ENCODE data around the gene AKR1B15.

The AKR1B15 gene

GRCh38 chr7:134548877-134549276 is at the start of gene AKR1B15:
AKR1B15 (plus strand) TSS chr7:134549110; CDS start chr7:134564620, 15,510 bp downstream.
- Histone ChIP-seq H3K27ac (ENCODE audit: low read length) (no peak within 1 kb of the TSS), H3K36me3 (ENCODE audit: control insufficient read depth, insufficient read depth, low read length) (no peaks in the 10 kb centered on the region), H3K4me1 (ENCODE audit: control insufficient read depth, insufficient read depth, low read length) (peaks cover 4% of the 10 kb centered on the region; the same call in 1 of the 2 replicates), H3K4me3 (ENCODE audit: low read length) (no peak within 1 kb of the TSS), H3K27me3 (ENCODE audit: control insufficient read depth, insufficient read depth, low read length) (no peaks in the 10 kb centered on the region), H3K9me3 (ENCODE audit: control insufficient read depth, insufficient read depth, low read length) (no peaks in the 10 kb centered on the region)
- WGBS (ENCODE audit: insufficient coverage, insufficient read length): no CpG with 5 or more reads among the region's 14 CpGs
- no peak for DNase-seq (ENCODE audit: low read depth, low spot score)

DNA sequence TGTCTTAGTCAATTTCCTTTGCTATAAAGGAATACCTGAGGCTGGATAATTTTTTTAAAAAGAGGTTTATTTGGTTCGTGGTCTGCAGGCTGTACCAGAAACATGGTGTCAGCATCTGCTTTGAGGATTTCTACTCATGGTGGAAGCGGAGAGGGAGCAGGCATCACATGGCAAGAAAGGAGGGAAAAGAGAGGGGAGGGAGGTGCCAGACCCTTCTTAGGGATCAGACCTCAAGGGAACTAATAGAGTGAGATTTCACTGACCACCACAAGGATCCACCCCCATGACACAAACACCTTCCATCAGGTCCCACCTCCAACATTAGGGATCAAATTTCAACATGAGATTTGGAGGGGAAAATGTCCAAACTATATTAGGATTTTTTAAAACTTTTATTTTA is 48.5 kb upstream of the AKR1B15 start:
- H3K4me1 ChIP-seq (ENCODE audit: control insufficient read depth, insufficient read depth, low read length): no peaks in the 10 kb centered on the region
- DNase-seq (ENCODE audit: low read depth, low spot score): no peak
- no peaks in the 10 kb centered on the region for H3K27me3 ChIP-seq (ENCODE audit: control insufficient read depth, insufficient read depth, low read length)
- no peak overlapping the region for H3K4me3 ChIP-seq (ENCODE audit: low read length)
- H3K27ac ChIP-seq (ENCODE audit: low read length): no peak overlapping the region
- WGBS (ENCODE audit: insufficient coverage, insufficient read length): no CpG with 5 or more reads among the region's 2 CpGs
- no peaks in the 10 kb centered on the region for H3K36me3 ChIP-seq (ENCODE audit: control insufficient read depth, insufficient read depth, low read length)
- H3K9me3 ChIP-seq (ENCODE audit: control insufficient read depth, insufficient read depth, low read length): no peaks in the 10 kb centered on the region

DNA sequence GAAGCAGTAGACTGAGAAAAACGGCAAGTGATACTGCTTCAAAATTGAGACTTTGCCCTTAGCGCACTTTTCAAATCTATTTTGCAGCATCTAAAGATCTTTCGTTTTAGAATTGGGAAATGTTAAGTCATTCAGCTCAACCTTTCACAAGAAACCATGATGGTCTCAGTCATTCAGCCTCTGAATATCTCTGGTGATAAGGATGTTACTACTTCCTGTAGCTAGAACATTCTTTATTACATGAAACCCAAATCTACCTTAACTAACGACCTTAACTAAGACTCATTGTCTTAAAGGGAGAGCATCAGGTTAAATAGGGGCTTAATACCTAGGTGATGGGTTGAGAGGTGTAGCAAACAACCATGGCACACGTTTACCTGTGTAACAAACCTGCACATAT is 47.9 kb upstream of the AKR1B15 start:
- no peaks in the 10 kb centered on the region for H3K9me3 ChIP-seq (ENCODE audit: control insufficient read depth, insufficient read depth, low read length)

DNA sequence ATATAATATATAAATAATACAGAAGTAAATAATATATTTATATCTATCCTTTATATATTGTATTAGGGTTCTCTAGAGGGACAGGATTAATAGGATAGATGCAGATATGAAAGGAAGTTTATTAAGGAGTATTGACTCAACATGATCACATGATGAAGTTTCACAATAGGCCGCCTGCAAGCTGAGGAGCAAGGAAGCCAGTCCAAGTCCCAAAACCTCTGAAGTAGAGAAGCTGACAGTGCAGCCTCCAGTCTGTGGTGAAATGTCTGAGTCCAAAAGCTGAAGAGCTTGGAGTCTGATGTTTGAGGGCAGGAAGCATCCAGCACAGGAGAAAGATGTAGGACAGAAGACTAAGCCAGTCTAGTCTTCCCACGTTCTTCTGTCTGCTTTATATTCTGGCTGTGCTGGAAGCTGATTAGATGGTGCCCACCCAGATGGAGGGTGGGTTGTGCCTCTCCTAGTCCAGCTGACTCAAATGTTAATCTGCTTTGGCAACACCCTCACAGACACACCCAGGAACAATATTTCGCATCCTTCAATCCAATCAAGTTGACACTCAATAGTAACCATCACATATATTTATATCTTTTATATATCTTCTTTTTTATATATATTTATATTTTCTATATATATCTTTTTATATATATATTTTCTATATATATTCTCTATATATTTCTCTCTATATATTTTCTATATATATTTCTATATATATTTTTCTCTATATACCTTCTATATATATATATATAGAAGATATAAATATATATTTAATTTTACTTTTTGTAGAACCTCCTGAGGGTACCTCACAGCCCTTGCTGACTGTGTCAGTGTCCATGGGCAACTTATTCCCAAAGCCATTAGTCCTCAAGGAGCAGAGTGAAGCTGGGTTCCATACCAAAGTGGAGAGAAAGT is 46.2 kb upstream of the AKR1B15 start:
- no peaks in the 10 kb centered on the region for H3K36me3 ChIP-seq (ENCODE audit: control insufficient read depth, insufficient read depth, low read length)
- H3K27me3 ChIP-seq (ENCODE audit: control insufficient read depth, insufficient read depth, low read length): no peaks in the 10 kb centered on the region
- H3K4me3 ChIP-seq (ENCODE audit: low read length): no peak overlapping the region
- H3K9me3 ChIP-seq (ENCODE audit: control insufficient read depth, insufficient read depth, low read length): no peaks in the 10 kb centered on the region
- WGBS (ENCODE audit: insufficient coverage, insufficient read length): 100% methylated on average over 1 of the region's 3 CpGs
- H3K4me1 ChIP-seq (ENCODE audit: control insufficient read depth, insufficient read depth, low read length): no peaks in the 10 kb centered on the region
- DNase-seq (ENCODE audit: low read depth, low spot score): no peak
- H3K27ac ChIP-seq (ENCODE audit: low read length): no peak overlapping the region

More for the DNA sequence above, 47.9 kb upstream of the AKR1B15 start:
- Histone ChIP-seq H3K4me1 (ENCODE audit: control insufficient read depth, insufficient read depth, low read length) (no peaks in the 10 kb centered on the region), H3K27me3 (ENCODE audit: control insufficient read depth, insufficient read depth, low read length) (no peaks in the 10 kb centered on the region), H3K27ac (ENCODE audit: low read length) (no peak overlapping the region), H3K36me3 (ENCODE audit: control insufficient read depth, insufficient read depth, low read length) (no peaks in the 10 kb centered on the region), H3K4me3 (ENCODE audit: low read length) (no peak overlapping the region)
- no CpG with 5 or more reads among the region's 5 CpGs for WGBS (ENCODE audit: insufficient coverage, insufficient read length)
- DNase-seq (ENCODE audit: low read depth, low spot score): no peak

- DNase-seq (ENCODE audit: low read depth, low spot score): no peak
- no peaks in the 10 kb centered on the region for H3K4me1 ChIP-seq (ENCODE audit: control insufficient read depth, insufficient read depth, low read length)
- H3K9me3 ChIP-seq (ENCODE audit: control insufficient read depth, insufficient read depth, low read length): no peaks in the 10 kb centered on the region
- H3K36me3 ChIP-seq (ENCODE audit: control insufficient read depth, insufficient read depth, low read length): no peaks in the 10 kb centered on the region
- no peak overlapping the region for H3K4me3 ChIP-seq (ENCODE audit: low read length)
- WGBS (ENCODE audit: insufficient coverage, insufficient read length): no CpG with 5 or more reads among the region's 3 CpGs
- H3K27me3 ChIP-seq (ENCODE audit: control insufficient read depth, insufficient read depth, low read length): no peaks in the 10 kb centered on the region
- no peak overlapping the region for H3K27ac ChIP-seq (ENCODE audit: low read length)
Measured at GRCh38 chr7:134504660-134505164, 44.2 kb upstream of the AKR1B15 start.

DNA sequence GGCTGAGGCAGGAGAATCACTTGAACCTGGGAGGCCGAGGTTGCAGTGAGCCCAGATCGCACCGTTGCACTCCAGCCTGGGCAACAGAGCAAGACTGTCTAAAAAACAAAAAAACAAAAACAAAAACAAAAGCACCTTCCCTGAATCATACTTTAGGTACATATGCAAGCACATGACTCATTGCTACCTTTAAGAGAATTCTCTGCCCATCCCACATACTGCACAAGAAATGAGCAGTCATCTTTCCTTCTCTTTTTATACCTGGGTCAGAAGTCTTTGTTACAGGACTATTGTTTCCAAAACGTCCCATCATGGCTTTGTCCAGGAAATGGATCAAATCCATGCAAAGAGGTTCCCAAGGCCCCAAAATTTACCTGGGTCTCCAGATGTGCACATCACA is 43.1 kb upstream of the AKR1B15 start:
- no peak for DNase-seq (ENCODE audit: low read depth, low spot score)
- no CpG with 5 or more reads among the region's 4 CpGs for WGBS (ENCODE audit: insufficient coverage, insufficient read length)

DNA sequence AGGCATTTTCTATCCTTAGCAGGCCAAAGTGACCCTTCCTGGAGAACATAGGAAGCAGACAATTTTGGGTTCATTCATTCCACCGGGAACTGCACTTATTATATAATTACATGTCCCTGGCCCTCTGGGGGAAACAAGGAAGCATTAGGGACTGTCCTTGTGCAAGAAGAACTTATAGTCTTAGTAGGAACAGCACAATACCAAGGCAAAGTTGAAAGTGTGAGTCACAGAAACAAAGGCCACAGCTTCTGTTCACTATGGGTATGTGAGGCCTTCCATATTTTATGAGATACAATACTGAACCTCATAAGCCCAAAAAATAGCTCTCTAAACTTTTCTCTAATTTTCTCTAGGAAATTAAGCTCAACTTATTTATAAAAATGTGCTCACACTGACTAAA is 39.9 kb upstream of the AKR1B15 start:
- no peak for DNase-seq (ENCODE audit: low read depth, low spot score)
- no peak overlapping the region for H3K27ac ChIP-seq (ENCODE audit: low read length)
- H3K4me1 ChIP-seq (ENCODE audit: control insufficient read depth, insufficient read depth, low read length): no peaks in the 10 kb centered on the region
- WGBS (ENCODE audit: insufficient coverage, insufficient read length): no CpG with 5 or more reads among the region's 1 CpG
- H3K9me3 ChIP-seq (ENCODE audit: control insufficient read depth, insufficient read depth, low read length): no peaks in the 10 kb centered on the region
- H3K36me3 ChIP-seq (ENCODE audit: control insufficient read depth, insufficient read depth, low read length): no peaks in the 10 kb centered on the region
- no peak overlapping the region for H3K4me3 ChIP-seq (ENCODE audit: low read length)
- no peaks in the 10 kb centered on the region for H3K27me3 ChIP-seq (ENCODE audit: control insufficient read depth, insufficient read depth, low read length)

More for the DNA sequence above, 43.1 kb upstream of the AKR1B15 start:
- Histone ChIP-seq H3K27ac (ENCODE audit: low read length) (no peak overlapping the region), H3K9me3 (ENCODE audit: control insufficient read depth, insufficient read depth, low read length) (no peaks in the 10 kb centered on the region), H3K36me3 (ENCODE audit: control insufficient read depth, insufficient read depth, low read length) (no peaks in the 10 kb centered on the region), H3K4me1 (ENCODE audit: control insufficient read depth, insufficient read depth, low read length) (no peaks in the 10 kb centered on the region), H3K4me3 (ENCODE audit: low read length) (no peak overlapping the region), H3K27me3 (ENCODE audit: control insufficient read depth, insufficient read depth, low read length) (no peaks in the 10 kb centered on the region)

DNA sequence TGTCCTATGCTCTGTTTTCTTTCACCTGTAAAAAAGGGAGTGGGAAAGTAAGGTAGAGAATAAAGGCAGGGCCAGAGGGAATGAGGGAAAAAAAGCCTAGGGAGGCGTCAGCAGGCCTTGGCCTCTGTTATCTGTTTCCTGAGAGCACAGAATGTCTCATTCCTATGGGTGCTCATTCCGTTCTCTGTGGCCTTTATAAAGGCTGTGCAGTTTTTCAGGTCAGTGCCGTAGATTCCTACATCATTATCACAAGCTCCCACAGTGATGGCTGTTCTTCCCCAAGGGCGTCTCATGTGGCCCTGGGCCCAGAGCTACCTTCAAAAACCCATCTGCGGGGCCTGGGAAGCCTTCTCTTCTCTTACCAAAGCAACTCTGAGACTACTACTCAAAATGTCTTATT is 38.3 kb upstream of the AKR1B15 start:
- Histone ChIP-seq H3K4me1 (ENCODE audit: control insufficient read depth, insufficient read depth, low read length) (no peaks in the 10 kb centered on the region), H3K27ac (ENCODE audit: low read length) (no peak overlapping the region), H3K27me3 (ENCODE audit: control insufficient read depth, insufficient read depth, low read length) (no peaks in the 10 kb centered on the region), H3K36me3 (ENCODE audit: control insufficient read depth, insufficient read depth, low read length) (no peaks in the 10 kb centered on the region), H3K4me3 (ENCODE audit: low read length) (no peak overlapping the region), H3K9me3 (ENCODE audit: control insufficient read depth, insufficient read depth, low read length) (no peaks in the 10 kb centered on the region)
- DNase-seq (ENCODE audit: low read depth, low spot score): no peak
- WGBS (ENCODE audit: insufficient coverage, insufficient read length): no CpG with 5 or more reads among the region's 5 CpGs

DNA sequence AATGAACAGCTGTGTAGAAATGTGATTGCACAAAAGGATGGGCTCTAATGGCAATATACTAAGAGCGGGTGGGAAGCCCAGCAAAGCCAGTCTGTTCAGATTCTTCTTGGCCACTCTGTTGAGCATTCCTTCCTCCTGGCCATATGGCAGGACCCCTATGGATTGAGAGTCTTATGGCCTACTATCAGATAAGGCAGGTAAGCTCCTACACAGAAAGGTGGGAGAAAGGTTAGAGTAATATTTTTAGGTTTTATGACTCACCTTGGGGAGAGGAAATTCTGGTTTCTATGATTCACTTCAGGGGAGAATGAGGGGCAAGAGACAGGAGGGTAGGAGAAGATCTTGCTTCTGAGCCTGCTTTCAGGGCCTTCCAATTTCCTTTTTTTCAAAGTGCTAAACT is 36.6 kb upstream of the AKR1B15 start:
- no peaks in the 10 kb centered on the region for H3K36me3 ChIP-seq (ENCODE audit: control insufficient read depth, insufficient read depth, low read length)
- no peak overlapping the region for H3K4me3 ChIP-seq (ENCODE audit: low read length)
- DNase-seq (ENCODE audit: low read depth, low spot score): no peak
- H3K27me3 ChIP-seq (ENCODE audit: control insufficient read depth, insufficient read depth, low read length): no peaks in the 10 kb centered on the region
- H3K9me3 ChIP-seq (ENCODE audit: control insufficient read depth, insufficient read depth, low read length): no peaks in the 10 kb centered on the region
- no CpG with 5 or more reads among the region's 1 CpG for whole genome bisulfite sequencing (ENCODE audit: insufficient coverage, insufficient read length)
- H3K4me1 ChIP-seq (ENCODE audit: control insufficient read depth, insufficient read depth, low read length): no peaks in the 10 kb centered on the region
- no peak overlapping the region for H3K27ac ChIP-seq (ENCODE audit: low read length)

DNA sequence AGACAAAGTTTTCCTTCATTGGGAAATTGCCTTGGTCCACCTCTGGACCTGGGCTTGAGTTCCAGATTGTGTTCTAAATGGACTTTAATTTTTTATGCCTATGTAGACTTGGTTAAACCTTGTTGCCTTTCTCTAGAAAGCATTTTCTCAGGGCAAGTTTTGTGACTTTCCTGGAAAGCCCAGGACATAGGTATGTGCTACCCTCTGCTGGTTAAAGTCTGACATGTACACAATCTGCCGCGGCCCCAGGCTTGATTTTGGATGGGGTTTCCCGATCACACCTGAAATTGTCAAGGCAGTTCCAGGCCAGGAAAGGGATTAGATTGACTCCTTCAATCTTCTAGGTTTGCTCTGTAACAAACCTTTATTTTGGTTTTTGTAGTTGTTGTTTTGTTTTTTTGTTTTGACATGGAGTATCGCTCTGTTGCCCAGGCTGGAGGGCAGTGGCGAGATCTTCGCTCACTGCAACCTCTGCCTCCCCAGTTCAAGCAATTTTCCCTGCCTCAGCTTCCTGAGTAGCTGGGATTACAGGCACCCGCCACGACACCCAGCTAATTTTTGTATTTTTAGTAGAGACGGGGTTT is 35.6 kb upstream of the AKR1B15 start:
- Histone ChIP-seq H3K36me3 (ENCODE audit: control insufficient read depth, insufficient read depth, low read length) (no peaks in the 10 kb centered on the region), H3K4me1 (ENCODE audit: control insufficient read depth, insufficient read depth, low read length) (no peaks in the 10 kb centered on the region), H3K27ac (ENCODE audit: low read length) (no peak overlapping the region), H3K4me3 (ENCODE audit: low read length) (no peak overlapping the region), H3K27me3 (ENCODE audit: control insufficient read depth, insufficient read depth, low read length) (no peaks in the 10 kb centered on the region), H3K9me3 (ENCODE audit: control insufficient read depth, insufficient read depth, low read length) (no peaks in the 10 kb centered on the region)
- no CpG with 5 or more reads among the region's 9 CpGs for WGBS (ENCODE audit: insufficient coverage, insufficient read length)
- DNase-seq (ENCODE audit: low read depth, low spot score): peak; percentile 27
